GM19438 (cell line): ENCODE measurements around the gene C8B.

Experiments
- ATAC-seq: cut with Tn5 transposase; IDR thresholded peaks from one replicate; pipeline ENCODE4 v1.9.1; 2021; ENCODE audit warnings: low read depth; ENCODE audit not compliant: unreplicated experiment

C8B gene

GRCh38 chr1:56973923-56974742, 8.3 kb upstream of the C8B start:
- no peak for ATAC-seq

DNA sequence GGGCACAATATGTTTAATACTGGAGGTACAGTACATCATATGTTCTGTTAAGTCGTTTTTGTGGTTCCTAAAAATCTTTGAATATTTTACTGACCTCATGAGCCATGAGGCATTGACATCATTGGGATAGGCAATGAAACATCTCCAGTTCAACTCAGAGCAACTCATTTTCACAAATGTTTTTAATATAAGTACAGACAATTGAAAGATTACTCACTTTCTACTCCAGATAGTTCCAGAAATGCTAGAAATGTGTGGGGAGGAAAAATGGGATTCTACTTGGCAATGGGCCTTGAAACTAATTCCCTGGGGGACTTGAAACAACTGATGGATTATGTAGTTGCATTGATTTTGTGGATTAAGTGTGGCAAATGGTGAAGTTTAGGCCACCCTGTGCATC, 7.2 kb upstream of the C8B start:
- no peak for ATAC-seq

DNA sequence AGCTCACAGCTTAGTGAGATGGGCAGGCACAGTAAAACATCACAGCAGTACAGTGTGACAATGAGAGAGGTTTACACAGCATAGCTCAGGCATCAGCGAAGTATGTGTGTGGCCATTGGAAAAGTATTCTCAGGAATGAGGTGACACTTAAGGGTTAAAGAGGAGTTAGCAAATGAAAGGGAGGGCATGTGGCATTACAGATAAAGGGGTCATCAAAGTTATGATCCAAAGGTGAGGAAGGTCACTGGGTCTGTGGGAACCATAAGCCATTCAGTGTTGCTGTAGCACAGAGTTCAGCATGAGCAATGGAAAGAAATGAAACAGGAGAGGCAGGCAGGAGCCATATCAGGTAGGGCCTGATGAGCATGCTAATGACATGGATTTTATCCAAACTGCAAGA, 4.5 kb upstream of the C8B start:
- ATAC-seq = no peak

GRCh38 chr1:56968878-56969495, 3.2 kb upstream of the C8B start:
- ATAC-seq = no peak

DNA sequence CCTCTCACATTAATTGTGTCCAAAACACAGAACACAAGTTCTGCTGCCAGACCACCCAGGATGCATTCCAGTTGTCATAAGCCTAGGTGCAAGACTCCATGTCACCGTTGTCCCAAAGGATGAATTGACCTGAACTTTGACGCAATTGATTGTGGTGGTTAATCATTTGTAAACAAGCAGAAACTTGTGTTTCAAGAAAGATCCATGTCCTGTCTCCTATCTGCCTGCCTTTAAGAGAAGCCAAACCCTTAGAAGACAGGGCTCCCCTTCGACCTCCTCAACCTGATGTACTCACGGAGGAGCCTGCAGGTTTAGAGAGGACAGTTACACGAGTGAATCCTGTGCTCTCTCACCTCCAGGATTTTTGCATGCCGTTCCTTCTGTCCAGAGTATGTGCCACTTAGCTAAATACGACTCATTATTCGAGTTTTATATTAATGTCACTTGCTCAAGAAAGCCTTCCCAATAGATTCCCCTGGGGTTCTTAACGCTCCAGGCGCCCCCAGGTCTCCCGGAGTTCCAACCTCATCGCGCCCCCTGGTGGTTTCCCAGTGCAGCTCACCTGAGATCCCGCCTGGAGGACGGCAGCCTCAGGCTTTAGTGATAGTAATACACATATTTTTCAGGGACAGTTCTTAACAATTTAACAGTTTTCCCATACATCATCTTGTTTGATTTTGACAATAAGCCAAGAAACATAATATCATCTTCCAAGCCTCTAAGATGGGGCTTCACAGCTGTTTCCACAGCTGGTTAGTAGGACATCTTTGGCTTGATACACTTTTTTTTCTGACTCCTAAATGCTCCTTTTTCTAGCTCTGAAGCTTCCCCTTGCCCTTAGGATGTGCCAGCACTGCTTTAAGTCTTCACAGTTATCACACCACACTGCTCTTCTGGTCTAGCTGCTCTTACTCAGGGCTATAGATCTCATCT, 2.4 kb upstream of the C8B start:
- no peak for ATAC-seq

- ATAC-seq = no peak
These were observed 1.5 kb upstream of the C8B start for GRCh38 chr1:56967355-56967754.

- ATAC-seq = no peak
These were observed 834 bp upstream of the C8B start for GRCh38 chr1:56966698-56966999.

GRCh38 chr1:56965191-56965590, 624 bp downstream of the C8B start:
- ATAC-seq = no peak

DNA sequence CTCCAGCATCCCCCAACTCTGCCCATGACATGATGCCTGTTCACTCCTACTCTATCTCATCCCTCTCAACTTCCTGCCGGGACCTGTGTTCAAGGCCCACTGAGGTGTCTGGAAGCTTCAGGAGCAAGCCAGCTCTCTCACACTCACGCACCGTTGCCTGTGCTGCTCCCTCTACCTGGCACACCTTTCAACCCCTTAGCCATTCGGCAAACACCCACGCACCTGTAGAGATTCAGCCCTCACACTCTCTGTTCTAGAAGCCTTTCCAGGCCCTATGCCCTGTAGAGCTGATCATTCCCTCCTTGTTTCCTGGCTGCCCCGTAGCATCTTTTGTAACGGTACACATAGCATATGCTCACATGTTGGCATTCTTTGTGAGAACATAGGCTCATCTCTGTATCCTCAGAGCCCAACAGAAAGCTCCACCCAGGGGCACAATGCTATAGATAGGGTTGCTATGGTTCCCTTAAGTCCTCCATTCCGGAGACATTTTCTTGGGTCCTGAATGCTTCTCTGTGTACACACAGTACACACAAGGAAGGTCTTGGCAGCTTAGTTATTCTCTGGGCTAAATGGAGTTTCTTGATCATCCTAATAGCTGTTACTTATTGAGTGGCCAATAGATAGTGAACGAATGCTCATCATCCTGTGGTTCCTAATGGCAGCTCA, 1.3 kb downstream of the C8B start:
- no peak for ATAC-seq

GRCh38 chr1:56963667-56964066, 2.1 kb downstream of the C8B start:
- ATAC-seq = no peak

GRCh38 chr1:56961426-56961825, 4.4 kb downstream of the C8B start:
- no peak for ATAC-seq

DNA sequence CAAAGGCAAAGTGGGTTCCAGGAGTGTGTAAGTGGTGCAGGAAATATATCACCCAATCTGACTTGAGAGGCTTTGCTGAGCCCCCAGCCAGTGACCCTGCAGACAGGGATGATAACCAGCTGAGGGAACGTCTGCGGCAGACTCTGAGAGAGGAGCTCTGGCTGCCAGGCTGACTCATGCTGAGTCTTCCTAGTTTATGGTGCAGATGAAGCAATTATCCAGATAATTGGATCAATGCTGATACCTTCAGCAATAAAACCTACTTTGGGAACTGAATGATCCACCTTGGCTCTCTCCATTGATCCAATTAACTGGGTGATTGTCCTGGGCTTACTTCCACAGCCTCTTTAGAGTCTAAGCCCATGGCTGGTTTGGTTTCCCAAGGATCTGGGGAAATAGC, 7.3 kb downstream of the C8B start:
- no peak for ATAC-seq

GRCh38 chr1:56957931-56958330, 7.9 kb downstream of the C8B start:
- ATAC-seq = no peak

- ATAC-seq = no peak
These were observed 11.2 kb downstream of the C8B start for GRCh38 chr1:56954664-56955063.

GRCh38 chr1:56953386-56953785, 12.4 kb downstream of the C8B start:
- ATAC-seq = no peak

- ATAC-seq = no peak
These were observed 13.3 kb downstream of the C8B start for GRCh38 chr1:56952501-56952900.

DNA sequence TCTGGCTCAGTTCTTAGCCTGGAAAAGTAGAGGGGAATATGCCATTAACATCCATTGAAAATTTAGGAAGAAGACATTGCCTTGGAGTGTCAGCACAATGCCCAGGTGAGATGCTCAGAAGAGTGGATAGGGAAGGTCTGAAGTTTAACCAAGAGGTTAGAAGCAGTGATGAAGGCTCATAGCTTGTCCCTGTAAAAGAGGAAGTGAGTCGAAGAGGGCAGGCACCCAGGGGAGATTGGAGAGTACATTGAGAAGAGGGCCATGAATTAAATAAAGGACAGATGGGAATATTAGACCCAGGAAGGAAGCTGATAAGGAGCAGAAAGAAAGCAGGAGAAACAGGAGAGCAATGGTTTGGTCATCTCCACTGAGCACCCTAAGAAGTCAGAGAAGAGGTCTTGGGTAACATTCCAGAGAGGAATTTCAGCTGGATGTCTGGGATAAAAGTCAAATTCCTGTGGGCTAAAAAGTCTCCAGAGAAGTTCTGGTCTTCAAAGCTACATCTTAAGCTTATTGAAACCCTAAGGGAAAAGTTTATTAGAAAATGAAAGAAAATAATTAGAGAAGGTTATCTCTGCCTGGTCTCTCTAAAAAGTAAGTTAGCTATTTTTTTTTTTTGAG, 17.3 kb downstream of the C8B start:
- no peak for ATAC-seq

DNA sequence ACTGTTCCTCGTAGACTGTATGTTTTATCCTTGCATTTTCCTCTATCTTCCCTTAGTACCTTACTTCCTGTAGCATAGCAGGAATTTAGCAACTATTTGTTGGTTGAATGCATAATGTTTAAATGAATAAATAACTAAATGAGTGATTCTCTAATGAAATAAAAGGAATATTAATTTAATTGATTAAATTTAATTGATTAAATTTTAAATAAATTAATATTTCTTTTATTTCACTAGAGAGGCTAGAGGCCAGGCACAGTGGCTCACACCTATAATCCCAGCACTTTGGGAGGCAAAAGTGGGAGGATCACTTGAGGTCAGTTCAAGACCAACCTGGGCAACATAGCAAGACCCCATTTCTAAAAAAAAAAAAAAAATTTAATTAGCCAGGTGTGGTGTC, 25.8 kb downstream of the C8B start:
- ATAC-seq = no peak

GRCh38 chr1:56939209-56939608, 26.6 kb downstream of the C8B start:
- no peak for ATAC-seq

DNA sequence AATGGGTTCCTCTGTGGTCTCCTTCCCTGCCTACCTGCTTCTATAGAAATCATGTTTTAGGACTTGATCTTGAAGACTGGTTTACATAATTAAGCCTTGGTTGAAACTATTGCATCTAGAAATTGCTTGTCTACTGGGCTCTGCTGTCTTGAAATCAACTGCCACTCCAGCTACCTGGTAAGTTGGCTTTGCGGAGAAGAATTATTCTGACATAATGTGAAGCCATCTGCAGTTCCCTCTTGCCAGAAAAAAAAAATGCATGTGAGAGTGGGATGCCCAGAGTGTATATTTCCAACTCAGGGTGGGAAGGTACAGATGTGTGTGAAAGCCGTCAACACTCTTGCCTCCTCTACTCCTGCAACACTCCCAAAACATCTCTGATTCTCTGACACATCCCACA, 27.2 kb downstream of the C8B start:
- no peak for ATAC-seq
